Panc1 (cell line): ENCODE results near the gene JAZF1.

ENCODE experiments used
- CTCF ChIP-seq: fragments of 450-650 bp; IDR thresholded peaks from 2 replicates; pipeline ENCODE4 v1.5.1; 2017; ENCODE audit warnings: mild to moderate bottlenecking
- POLR2AphosphoS5 ChIP-seq: IDR thresholded peaks from 2 replicates; pipeline ENCODE4 v1.6.1; 2012; ENCODE audit warnings: mild to moderate bottlenecking, low read depth, low read length, moderate library complexity
- REST ChIP-seq, 2 experiments: IDR thresholded peaks; 2 replicates each; pipeline ENCODE4 v1.6.1; 2011 to 2012; ENCODE audit warnings: low read depth in 2 of 2, control low read depth in 1 of 2, low read length in 1 of 2, mild to moderate bottlenecking in 1 of 2, moderate library complexity in 1 of 2; ENCODE audit not compliant: insufficient read depth in 1 of 2
- SIN3A ChIP-seq: IDR thresholded peaks from 2 replicates; pipeline ENCODE4 v1.6.1; 2012; ENCODE audit warnings: low read depth, mild to moderate bottlenecking, low read length, moderate library complexity, borderline replicate concordance; ENCODE audit not compliant: insufficient read depth

GRCh38 chr7:28081016-28081415 is 99.6 kb downstream of the JAZF1 start:
- TF ChIP-seq CTCF (no peak), POLR2AphosphoS5 (no peak), SIN3A (no peak), REST (IDR thresholded peaks at IDR 0.05; ENCODE audit: insufficient read depth in 1 of 2, low read depth in 2 of 2, low read length in 1 of 2) (no peak)
